ENCODE results near the gene GLP1R. TPM values are rescaled to one million over a fixed set of nuclear protein-coding genes. Genes with fewer than 3 reads are reported as not detected.

Gene GLP1R
- total RNA-seq, 1 experiment from 2014 or later, result not detected

DNA sequence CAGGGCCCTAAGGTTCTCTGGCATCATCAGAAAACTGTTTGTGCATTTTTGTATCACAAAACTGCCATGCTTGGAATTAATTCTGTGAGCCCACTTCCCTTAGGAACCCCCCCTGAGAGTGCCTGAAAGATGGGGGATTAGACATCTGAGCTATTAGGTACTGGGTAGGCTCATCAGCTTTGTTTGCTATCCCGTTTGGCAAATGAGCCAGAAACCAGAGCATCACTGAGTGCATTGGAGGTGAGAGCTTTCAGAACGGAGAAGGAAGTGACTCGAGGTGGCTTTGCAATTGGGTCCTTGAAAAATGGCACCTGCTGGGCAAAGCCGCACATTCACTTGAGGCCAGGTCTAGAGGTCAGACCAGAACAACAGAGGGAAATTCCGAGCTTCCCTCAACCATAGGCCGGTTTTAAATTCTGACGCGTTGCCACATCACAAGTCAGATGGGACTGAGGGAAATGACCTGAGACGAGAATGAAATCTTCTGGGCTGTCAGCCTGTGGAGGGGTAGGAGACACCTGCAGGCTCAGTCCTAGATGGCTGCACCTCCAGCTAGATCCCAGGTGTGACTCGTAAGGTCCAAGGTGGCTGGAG, 8.4 kb upstream of the GLP1R start:
- Mint-ChIP-seq H3K27me3 (ENCODE audit: insufficient read depth, unreplicated experiment) (peaks cover 40% of the 10 kb centered on the region), H3K36me3 (ENCODE audit: insufficient read depth, unreplicated experiment) (no peaks in the 10 kb centered on the region), H3K4me3 (ENCODE audit: unreplicated experiment) (no peak overlapping the region), H3K27ac (ENCODE audit: low read depth, unreplicated experiment) (no peak overlapping the region), H3K9me3 (ENCODE audit: unreplicated experiment) (no peaks in the 10 kb centered on the region), H3K4me1 (ENCODE audit: insufficient read depth, unreplicated experiment) (no peaks in the 10 kb centered on the region)
- DNase-seq (ENCODE audit: unreplicated experiment), result no peak
- POLR2A ChIA-PET, result interaction anchor here (0.6 kb wide), 1 partner anchor 659 kb away, joined by 3 read pairs; no protein-coding TSS in a partner anchor
- intact Hi-C loops (cut with micrococcal nuclease), result no loop called here
- no TSS peak for BruUV-seq (replicated peaks)
- TF ChIP-seq, protein P1, sequence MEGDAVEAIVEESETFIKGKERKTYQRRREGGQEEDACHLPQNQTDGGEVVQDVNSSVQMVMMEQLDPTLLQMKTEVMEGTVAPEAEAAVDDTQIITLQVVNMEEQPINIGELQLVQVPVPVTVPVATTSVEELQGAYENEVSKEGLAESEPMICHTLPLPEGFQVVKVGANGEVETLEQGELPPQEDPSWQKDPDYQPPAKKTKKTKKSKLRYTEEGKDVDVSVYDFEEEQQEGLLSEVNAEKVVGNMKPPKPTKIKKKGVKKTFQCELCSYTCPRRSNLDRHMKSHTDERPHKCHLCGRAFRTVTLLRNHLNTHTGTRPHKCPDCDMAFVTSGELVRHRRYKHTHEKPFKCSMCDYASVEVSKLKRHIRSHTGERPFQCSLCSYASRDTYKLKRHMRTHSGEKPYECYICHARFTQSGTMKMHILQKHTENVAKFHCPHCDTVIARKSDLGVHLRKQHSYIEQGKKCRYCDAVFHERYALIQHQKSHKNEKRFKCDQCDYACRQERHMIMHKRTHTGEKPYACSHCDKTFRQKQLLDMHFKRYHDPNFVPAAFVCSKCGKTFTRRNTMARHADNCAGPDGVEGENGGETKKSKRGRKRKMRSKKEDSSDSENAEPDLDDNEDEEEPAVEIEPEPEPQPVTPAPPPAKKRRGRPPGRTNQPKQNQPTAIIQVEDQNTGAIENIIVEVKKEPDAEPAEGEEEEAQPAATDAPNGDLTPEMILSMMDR (IDR thresholded peaks at IDR 0.05; ENCODE audit: unreplicated experiment), result no peak
- CTCF ChIA-PET, result interaction anchor here (0.9 to 1.7 kb wide), 2 partner anchors 126 to 263 kb away, joined by 4 to 5 read pairs; no protein-coding TSS in a partner anchor

DNA sequence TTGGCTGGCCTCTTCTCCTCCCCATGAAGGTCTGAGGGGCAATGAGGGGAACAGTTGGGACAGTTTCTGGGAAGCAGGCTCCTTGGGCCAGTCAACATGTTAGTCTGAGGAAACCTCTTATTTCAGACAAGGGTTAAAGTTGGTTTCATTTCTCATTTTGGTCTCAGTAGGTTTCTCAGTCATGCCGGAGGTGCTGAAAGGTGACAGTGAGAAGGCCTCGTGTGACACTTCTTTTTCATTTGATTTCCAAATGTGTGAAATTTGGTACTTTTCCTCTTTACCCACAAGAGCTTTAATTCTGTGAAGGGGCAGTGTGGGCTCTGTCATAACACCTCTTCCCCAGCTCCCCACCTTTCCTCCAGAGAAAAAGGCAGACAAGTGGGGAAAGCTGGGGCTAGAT, 7.5 kb upstream of the GLP1R start:
- no peaks in the 10 kb centered on the region for H3K4me1 Mint-ChIP-seq (ENCODE audit: insufficient read depth, unreplicated experiment)
- no peak for DNase-seq (ENCODE audit: unreplicated experiment)
- no peak overlapping the region for H3K4me3 Mint-ChIP-seq (ENCODE audit: unreplicated experiment)
- no peaks in the 10 kb centered on the region for H3K36me3 Mint-ChIP-seq (ENCODE audit: insufficient read depth, unreplicated experiment)
- H3K27me3 Mint-ChIP-seq (ENCODE audit: insufficient read depth, unreplicated experiment), result peaks cover 31% of the 10 kb centered on the region
- no TSS peak for BruUV-seq (replicated peaks)
- TF ChIP-seq, protein P1 (IDR thresholded peaks at IDR 0.05; ENCODE audit: unreplicated experiment), result no peak
- intact Hi-C loops (cut with micrococcal nuclease), result no loop called here
- ChIA-PET CTCF (interaction anchor here (1.7 kb wide), 1 partner anchor 125 kb away, joined by 4 read pairs; no protein-coding TSS in a partner anchor), POLR2A (interaction anchor here (0.6 kb wide), 1 partner anchor 658 kb away, joined by 3 read pairs; no protein-coding TSS in a partner anchor)
- no peak overlapping the region for H3K27ac Mint-ChIP-seq (ENCODE audit: low read depth, unreplicated experiment)
- no peaks in the 10 kb centered on the region for H3K9me3 Mint-ChIP-seq (ENCODE audit: unreplicated experiment)

DNA sequence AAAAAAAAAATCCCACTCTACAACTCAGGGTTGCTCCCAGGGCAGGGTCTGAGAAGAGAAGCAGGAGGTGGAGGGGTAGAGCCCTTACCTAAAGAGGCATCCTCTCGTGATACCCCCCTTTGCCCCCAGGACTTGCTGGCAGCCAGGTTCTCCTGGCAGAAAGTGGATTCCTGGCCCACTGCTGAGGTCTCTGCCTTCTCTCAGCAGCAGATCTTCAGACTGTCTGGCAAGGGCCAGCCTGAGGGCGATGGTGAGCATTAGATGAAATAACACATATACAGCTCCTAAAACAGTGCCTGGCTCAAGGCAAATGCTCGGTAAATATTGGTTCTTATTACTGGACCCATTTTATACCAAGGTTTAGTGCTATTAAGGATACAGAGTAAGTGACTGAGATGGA, 4.8 kb upstream of the GLP1R start:
- no peaks in the 10 kb centered on the region for H3K4me1 Mint-ChIP-seq (ENCODE audit: insufficient read depth, unreplicated experiment)
- no peaks in the 10 kb centered on the region for H3K36me3 Mint-ChIP-seq (ENCODE audit: insufficient read depth, unreplicated experiment)
- peaks cover 20% of the 10 kb centered on the region for H3K27me3 Mint-ChIP-seq (ENCODE audit: insufficient read depth, unreplicated experiment)
- intact Hi-C loops (cut with micrococcal nuclease), result no loop called here
- H3K27ac Mint-ChIP-seq (ENCODE audit: low read depth, unreplicated experiment), result no peak overlapping the region
- TF ChIP-seq, protein P1 (IDR thresholded peaks at IDR 0.05; ENCODE audit: unreplicated experiment), result no peak
- H3K4me3 Mint-ChIP-seq (ENCODE audit: unreplicated experiment), result no peak overlapping the region
- no peaks in the 10 kb centered on the region for H3K9me3 Mint-ChIP-seq (ENCODE audit: unreplicated experiment)
- DNase-seq (ENCODE audit: unreplicated experiment), result no peak
- ChIA-PET POLR2A (no interaction called here), CTCF (no interaction called here)
- BruUV-seq (replicated peaks), result no TSS peak

DNA sequence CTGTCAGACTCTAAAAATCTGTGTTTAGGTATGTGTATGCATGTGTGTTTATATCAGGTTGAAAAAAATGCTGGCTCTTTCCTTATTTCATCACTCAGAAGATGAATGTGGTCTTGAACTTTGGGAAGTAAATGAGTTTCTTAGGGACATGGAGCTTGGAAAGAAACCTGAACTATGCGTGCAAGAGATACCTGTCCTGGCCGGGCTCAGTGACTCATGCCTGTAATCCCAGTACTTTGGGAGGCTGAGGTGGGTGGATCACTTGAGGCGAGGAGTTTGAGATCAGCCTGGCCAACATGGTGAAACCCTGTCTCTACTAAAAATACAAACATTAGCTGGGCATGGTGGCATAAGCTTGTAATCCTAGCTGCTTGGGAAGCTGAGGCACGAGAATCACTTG, 4.4 kb upstream of the GLP1R start:
- Mint-ChIP-seq H3K9me3 (ENCODE audit: unreplicated experiment) (no peaks in the 10 kb centered on the region), H3K27me3 (ENCODE audit: insufficient read depth, unreplicated experiment) (peaks cover 16% of the 10 kb centered on the region), H3K36me3 (ENCODE audit: insufficient read depth, unreplicated experiment) (no peaks in the 10 kb centered on the region), H3K4me1 (ENCODE audit: insufficient read depth, unreplicated experiment) (no peaks in the 10 kb centered on the region), H3K27ac (ENCODE audit: low read depth, unreplicated experiment) (no peak overlapping the region), H3K4me3 (ENCODE audit: unreplicated experiment) (no peak overlapping the region)
- BruUV-seq (replicated peaks), result no TSS peak
- CTCF ChIA-PET, result no interaction called here
- intact Hi-C loops (cut with micrococcal nuclease), result no loop called here
- TF ChIP-seq, protein P1 (IDR thresholded peaks at IDR 0.05; ENCODE audit: unreplicated experiment), result no peak
- POLR2A ChIA-PET, result no interaction called here
- peak; percentile 53 for DNase-seq (ENCODE audit: unreplicated experiment)
